ENCODE results near the gene AP2B1. TPM values are rescaled to one million over a fixed set of nuclear protein-coding genes. Genes with fewer than 3 reads are reported as not detected.

Gene AP2B1
- total RNA-seq, 1 donor from 2014 or later: 129 TPM

- H3K4me1 Mint-ChIP-seq: no peaks in the 10 kb centered on the region
- TF ChIP-seq, protein P1, sequence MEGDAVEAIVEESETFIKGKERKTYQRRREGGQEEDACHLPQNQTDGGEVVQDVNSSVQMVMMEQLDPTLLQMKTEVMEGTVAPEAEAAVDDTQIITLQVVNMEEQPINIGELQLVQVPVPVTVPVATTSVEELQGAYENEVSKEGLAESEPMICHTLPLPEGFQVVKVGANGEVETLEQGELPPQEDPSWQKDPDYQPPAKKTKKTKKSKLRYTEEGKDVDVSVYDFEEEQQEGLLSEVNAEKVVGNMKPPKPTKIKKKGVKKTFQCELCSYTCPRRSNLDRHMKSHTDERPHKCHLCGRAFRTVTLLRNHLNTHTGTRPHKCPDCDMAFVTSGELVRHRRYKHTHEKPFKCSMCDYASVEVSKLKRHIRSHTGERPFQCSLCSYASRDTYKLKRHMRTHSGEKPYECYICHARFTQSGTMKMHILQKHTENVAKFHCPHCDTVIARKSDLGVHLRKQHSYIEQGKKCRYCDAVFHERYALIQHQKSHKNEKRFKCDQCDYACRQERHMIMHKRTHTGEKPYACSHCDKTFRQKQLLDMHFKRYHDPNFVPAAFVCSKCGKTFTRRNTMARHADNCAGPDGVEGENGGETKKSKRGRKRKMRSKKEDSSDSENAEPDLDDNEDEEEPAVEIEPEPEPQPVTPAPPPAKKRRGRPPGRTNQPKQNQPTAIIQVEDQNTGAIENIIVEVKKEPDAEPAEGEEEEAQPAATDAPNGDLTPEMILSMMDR (IDR thresholded peaks at IDR 0.05): no peak
- ChIA-PET POLR2A (no interaction called here), CTCF (no interaction called here)
- no peak overlapping the region for H3K27ac Mint-ChIP-seq
- H3K9me3 Mint-ChIP-seq: no peaks in the 10 kb centered on the region
- no peak for DNase-seq
- no peaks in the 10 kb centered on the region for H3K27me3 Mint-ChIP-seq
- intact Hi-C loops (cut with micrococcal nuclease): no loop called here
- H3K36me3 Mint-ChIP-seq (ENCODE audit: low read depth): peaks cover 79% of the 10 kb centered on the region
- H3K4me3 Mint-ChIP-seq: no peak overlapping the region
- no peak for ATAC-seq (ENCODE audit: low read depth)
Observed at GRCh38 chr17:35683591-35683990, 96.5 kb downstream of the AP2B1 start.

DNA sequence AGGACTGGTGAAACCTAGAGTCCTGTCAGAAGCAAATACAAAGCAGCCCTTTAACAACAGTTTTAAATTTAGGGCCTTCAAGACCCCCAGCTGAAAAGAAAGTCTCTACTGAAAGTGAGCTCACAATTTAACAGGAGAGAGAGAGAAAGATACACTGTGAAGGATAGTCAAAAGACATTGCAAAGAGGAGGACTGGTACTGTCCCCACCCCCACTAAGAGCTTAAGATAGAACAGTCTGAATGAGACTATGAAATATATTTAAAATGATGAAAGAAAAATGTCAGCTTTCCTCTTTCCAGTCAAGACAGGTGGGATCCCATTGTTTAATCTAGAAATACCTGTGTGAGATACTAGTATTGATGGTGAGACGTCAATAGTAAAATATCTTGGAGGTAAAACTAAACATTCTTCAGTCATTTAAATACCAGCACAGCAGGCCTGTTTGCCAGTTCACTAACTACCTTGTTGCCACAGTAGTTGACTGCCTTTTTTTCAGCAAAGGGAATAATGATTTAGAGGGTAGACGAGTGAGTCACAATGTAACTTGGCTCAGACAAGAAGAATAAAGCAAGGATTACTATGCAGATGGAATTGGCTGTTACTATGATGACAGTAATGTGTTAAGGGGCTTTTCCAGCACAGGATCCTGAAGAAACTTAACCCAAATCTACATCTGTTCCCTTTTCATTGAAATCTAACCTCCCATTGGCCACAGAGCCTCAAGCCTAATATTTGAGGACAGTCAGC is 97.1 kb downstream of the AP2B1 start:
- no peaks in the 10 kb centered on the region for H3K27me3 Mint-ChIP-seq
- ChIA-PET POLR2A (no interaction called here), CTCF (no interaction called here)
- no peaks in the 10 kb centered on the region for H3K4me1 Mint-ChIP-seq
- no peak overlapping the region for H3K27ac Mint-ChIP-seq
- ATAC-seq (ENCODE audit: low read depth): no peak
- no peaks in the 10 kb centered on the region for H3K9me3 Mint-ChIP-seq
- TF ChIP-seq, protein P1 (IDR thresholded peaks at IDR 0.05): no peak
- no peak overlapping the region for H3K4me3 Mint-ChIP-seq
- peaks cover 79% of the 10 kb centered on the region for H3K36me3 Mint-ChIP-seq (ENCODE audit: low read depth)
- no peak for DNase-seq
- intact Hi-C loops (cut with micrococcal nuclease): no loop called here

DNA sequence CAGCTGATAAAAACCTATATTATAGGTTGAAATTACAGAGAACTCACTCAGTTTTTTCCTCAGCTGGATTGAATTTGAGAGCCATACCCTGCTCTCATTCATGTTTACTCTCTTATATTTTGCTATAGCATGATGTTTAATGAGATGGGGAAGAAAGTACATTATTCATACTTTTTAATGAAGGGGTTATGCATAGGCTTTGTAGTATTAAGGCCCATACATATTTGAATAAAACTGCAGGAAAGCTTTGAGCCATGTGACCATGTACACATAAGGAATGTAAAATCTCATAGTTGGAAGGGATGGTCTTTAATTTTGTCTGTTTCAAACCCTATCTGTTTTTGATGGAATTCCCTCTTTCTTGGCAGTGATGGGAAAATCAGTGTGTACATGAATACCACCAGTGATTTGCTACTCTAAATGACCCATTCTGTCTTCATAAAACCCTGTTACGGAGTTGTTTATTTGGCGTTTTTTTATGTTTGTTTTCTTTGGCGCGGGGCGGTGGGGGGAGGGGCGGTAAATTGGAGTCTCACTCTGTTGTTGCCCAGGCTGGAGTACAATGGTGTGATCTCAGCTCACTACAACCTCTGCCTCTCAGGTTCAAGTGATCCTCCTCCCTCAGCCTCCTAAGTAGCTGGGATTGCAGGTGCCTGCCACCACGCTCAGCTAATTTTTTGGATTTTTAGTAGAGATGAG is 105.5 kb downstream of the AP2B1 start:
- CTCF ChIA-PET: no interaction called here

DNA sequence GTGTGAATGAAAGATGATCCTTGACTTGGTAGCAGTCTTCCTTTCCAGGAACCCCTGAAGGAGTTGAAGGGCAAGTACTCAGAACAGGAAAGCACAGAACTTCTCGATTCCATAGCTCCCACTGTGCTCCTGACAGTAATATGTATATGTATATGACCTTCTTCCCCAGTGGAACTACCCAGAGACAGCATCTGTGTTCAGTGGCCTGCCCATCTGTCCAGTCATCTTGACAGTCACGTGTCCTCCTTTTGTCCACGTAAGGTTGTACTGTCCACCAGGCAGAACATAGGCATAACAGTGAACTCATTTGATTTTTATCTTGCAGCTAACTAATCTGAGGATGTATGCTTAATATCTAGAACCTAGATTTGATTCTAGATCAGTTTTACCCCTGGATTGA is 106.5 kb downstream of the AP2B1 start:
- TF ChIP-seq, protein P1 (IDR thresholded peaks at IDR 0.05): no peak
- CTCF ChIA-PET: no interaction called here

More for the DNA sequence above, 105.5 kb downstream of the AP2B1 start:
- Mint-ChIP-seq H3K36me3 (ENCODE audit: low read depth) (peaks cover 75% of the 10 kb centered on the region), H3K27me3 (no peaks in the 10 kb centered on the region), H3K4me1 (no peaks in the 10 kb centered on the region), H3K9me3 (no peaks in the 10 kb centered on the region), H3K27ac (no peak overlapping the region), H3K4me3 (no peak overlapping the region)
- POLR2A ChIA-PET: no interaction called here
- DNase-seq (no peak), ATAC-seq (ENCODE audit: low read depth) (no peak)
- TF ChIP-seq, protein P1 (IDR thresholded peaks at IDR 0.05): no peak
- intact Hi-C loops (cut with micrococcal nuclease): no loop called here

GRCh38 chr17:35694906-35695305 is 107.8 kb downstream of the AP2B1 start:
- H3K27me3 Mint-ChIP-seq: no peaks in the 10 kb centered on the region
- H3K36me3 Mint-ChIP-seq (ENCODE audit: low read depth): peaks cover 70% of the 10 kb centered on the region
- ATAC-seq (ENCODE audit: low read depth) (no peak), DNase-seq (no peak)
- no peaks in the 10 kb centered on the region for H3K4me1 Mint-ChIP-seq
- ChIA-PET POLR2A (no interaction called here), CTCF (no interaction called here)
- H3K9me3 Mint-ChIP-seq: no peaks in the 10 kb centered on the region
- TF ChIP-seq, protein P1 (IDR thresholded peaks at IDR 0.05): no peak
- intact Hi-C loops (cut with micrococcal nuclease): no loop called here
- no peak overlapping the region for H3K27ac Mint-ChIP-seq
- H3K4me3 Mint-ChIP-seq: no peak overlapping the region

More for the DNA sequence above, 106.5 kb downstream of the AP2B1 start:
- no peak for DNase-seq
- intact Hi-C loops (cut with micrococcal nuclease): no loop called here
- Mint-ChIP-seq H3K4me1 (no peaks in the 10 kb centered on the region), H3K27ac (no peak overlapping the region), H3K36me3 (ENCODE audit: low read depth) (peaks cover 70% of the 10 kb centered on the region), H3K4me3 (no peak overlapping the region), H3K27me3 (no peaks in the 10 kb centered on the region), H3K9me3 (no peaks in the 10 kb centered on the region)
- POLR2A ChIA-PET: interaction anchor here (0.7 kb wide), 1 partner anchor 28 kb away, joined by 3 read pairs; no protein-coding TSS in a partner anchor
- no peak for ATAC-seq (ENCODE audit: low read depth)

Measured in activated B cell treated with CpG ODN at 0.5 μM for 24 hours (primary cell).